ENCODE results near the gene KLHL35. TPM values are rescaled to one million over a fixed set of nuclear protein-coding genes. Genes with fewer than 3 reads are reported as not detected.
"Not testable (repeated sequence)": the region's sequence is repeated elsewhere in the genome, so short reads cannot be mapped to it uniquely, and the experiment has no call there.

Gene KLHL35
- total and polyA plus RNA-seq, 2 of the 4 experiments (the other 2 are of a cell fraction) = 1.6 to 3.3 TPM

DNA sequence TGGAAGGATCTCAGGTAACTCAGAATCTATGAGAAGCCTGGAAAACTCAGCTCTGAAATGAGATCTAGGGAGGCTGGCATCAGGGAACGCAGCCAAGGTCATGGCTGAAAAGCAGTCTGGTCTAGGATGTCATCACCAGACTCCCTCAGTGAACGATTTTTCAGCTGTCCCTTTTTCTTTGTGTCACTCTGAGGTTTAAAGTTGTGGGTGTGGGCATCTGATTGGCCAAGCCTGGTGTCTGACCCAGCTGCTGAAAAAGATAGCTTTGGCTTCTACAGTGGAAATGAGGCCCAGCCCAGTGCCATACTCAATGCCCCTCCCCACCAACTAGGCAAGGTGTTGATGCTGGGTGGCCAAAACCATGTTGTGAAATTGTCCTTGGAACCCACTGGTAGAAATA lies 19.1 kb downstream of the KLHL35 start:
- no peak overlapping the region for H3K4ac ChIP-seq (ENCODE audit: low read depth, low read length)

DNA sequence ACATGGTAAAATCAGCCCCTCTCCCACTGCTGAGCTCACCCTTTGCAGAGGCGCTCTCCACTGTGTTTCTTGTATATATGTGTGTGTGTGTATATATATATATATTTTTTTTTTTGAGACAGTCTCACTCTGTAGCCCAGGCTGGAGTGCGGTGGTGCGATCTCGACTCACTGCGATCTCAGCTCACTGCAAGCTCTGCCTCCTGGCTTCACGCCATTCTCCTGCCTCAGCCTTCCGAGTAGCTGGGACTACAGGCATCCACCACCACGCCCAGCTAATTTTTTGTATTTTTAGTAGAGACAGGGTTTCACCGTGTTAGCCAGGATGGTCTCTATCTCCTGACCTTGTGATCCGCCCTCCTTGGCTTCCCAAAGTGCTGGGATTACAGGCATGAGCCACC lies 19.9 kb downstream of the KLHL35 start:
- H4K8ac ChIP-seq (ENCODE audit: low read depth in 2 of 2, low read length in 2 of 2); H4K91ac ChIP-seq (ENCODE audit: insufficient read depth, low read depth, low read length); H2BK5ac ChIP-seq (ENCODE audit: low read depth, low read length, poor library complexity, severe bottlenecking); H3K4me3 ChIP-seq (ENCODE audit: insufficient read depth, low read depth, low read length); dilution Hi-C loops (cut with HindIII; ENCODE audit: low sequenced_read_pairs, unreplicated experiment); H2AK9ac ChIP-seq (replicated peaks; ENCODE audit: low read depth, low read length, poor library complexity); H3K4ac ChIP-seq (ENCODE audit: low read depth, low read length); H3K9me1 ChIP-seq (ENCODE audit: insufficient read depth, low read length); H3K4me1 ChIP-seq (ENCODE audit: control insufficient read depth, insufficient read depth, low read length); H3K23ac ChIP-seq (ENCODE audit: low read depth, low read length); H2BK20ac ChIP-seq (ENCODE audit: low read depth, low read length); H3K27me3 ChIP-seq (ENCODE audit: control insufficient read depth, insufficient read depth, low read length); H3K9me3 ChIP-seq (ENCODE audit: control insufficient read depth, insufficient read depth, low read length); in situ Hi-C loops (cut with MboI; ENCODE audit: low sequenced_read_pairs); H2BK15ac ChIP-seq (ENCODE audit: low read depth, low read length); H3K18ac ChIP-seq (ENCODE audit: low read depth, low read length); H2BK120ac ChIP-seq (ENCODE audit: low read depth, low read length); H2AFZ ChIP-seq (replicated peaks; ENCODE audit: low read length, poor library complexity); H3K56ac ChIP-seq (ENCODE audit: extremely low read depth, insufficient read depth, low read length); H3K4me2 ChIP-seq (ENCODE audit: low read depth, low read length); H2AK5ac ChIP-seq (ENCODE audit: low read depth, low read length); DNase-seq; POLR2A ChIA-PET (ENCODE audit: unreplicated experiment); BruUV-seq (replicated peaks); H3K9ac ChIP-seq (ENCODE audit: low read depth, low read length); H3K14ac ChIP-seq (replicated peaks; ENCODE audit: low read depth, low read length); ATAC-seq (ENCODE audit: low read depth); intact Hi-C loops (cut with micrococcal nuclease); H3K27ac ChIP-seq (ENCODE audit: insufficient read depth, low read length); H4K5ac ChIP-seq (ENCODE audit: low read depth, low read length): not testable (repeated sequence)
- peaks cover 18% of the 10 kb centered on the region for H4K20me1 ChIP-seq (ENCODE audit: insufficient read depth, low read length)
- H3K36me3 ChIP-seq (ENCODE audit: control insufficient read depth, insufficient read depth, low read length) = peaks cover 37% of the 10 kb centered on the region
- H3K79me1 ChIP-seq (ENCODE audit: low read depth in 1 of 2, low read length in 2 of 2) = peaks cover 13 to 47% of the 10 kb centered on the region in 2 experiments; a peak in 3 of 4 replicates
- no CpG with 5 or more reads among the region's 10 CpGs for WGBS, 2 experiments (ENCODE audit: extremely low coverage in 2 of 2, insufficient read length in 1 of 2)
- CTCF ChIA-PET = interaction anchor here (0.6 kb wide), 1 partner anchor 121 kb away, joined by 3 read pairs; no protein-coding TSS in a partner anchor

More for the DNA sequence above, 19.1 kb downstream of the KLHL35 start:
- no peak overlapping the region for H3K18ac ChIP-seq (ENCODE audit: low read depth, low read length)
- no peak overlapping the region for H4K5ac ChIP-seq (ENCODE audit: low read depth, low read length)
- H3K27me3 ChIP-seq (ENCODE audit: control insufficient read depth, insufficient read depth, low read length) = no peaks in the 10 kb centered on the region
- H2AK9ac ChIP-seq (replicated peaks; ENCODE audit: low read depth, low read length, poor library complexity) = no peak overlapping the region
- H4K8ac ChIP-seq (ENCODE audit: low read depth in 2 of 2, low read length in 2 of 2) = 0 out of 4 replicates have a peak overlapping the region, but pooled peaks of 1 of the 2 experiments have one; percentile 3
- H2BK120ac ChIP-seq (ENCODE audit: low read depth, low read length) = no peak overlapping the region
- TF ChIP-seq, protein P1, sequence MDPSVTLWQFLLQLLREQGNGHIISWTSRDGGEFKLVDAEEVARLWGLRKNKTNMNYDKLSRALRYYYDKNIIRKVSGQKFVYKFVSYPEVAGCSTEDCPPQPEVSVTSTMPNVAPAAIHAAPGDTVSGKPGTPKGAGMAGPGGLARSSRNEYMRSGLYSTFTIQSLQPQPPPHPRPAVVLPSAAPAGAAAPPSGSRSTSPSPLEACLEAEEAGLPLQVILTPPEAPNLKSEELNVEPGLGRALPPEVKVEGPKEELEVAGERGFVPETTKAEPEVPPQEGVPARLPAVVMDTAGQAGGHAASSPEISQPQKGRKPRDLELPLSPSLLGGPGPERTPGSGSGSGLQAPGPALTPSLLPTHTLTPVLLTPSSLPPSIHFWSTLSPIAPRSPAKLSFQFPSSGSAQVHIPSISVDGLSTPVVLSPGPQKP (IDR thresholded peaks at IDR 0.05; ENCODE audit: borderline replicate concordance, low read depth, low read length) = no peak
- TF ChIP-seq RFX5 (IDR thresholded peaks at IDR 0.05; ENCODE audit: low read depth, low read length) = no peak
- TF ChIP-seq, protein P2, sequence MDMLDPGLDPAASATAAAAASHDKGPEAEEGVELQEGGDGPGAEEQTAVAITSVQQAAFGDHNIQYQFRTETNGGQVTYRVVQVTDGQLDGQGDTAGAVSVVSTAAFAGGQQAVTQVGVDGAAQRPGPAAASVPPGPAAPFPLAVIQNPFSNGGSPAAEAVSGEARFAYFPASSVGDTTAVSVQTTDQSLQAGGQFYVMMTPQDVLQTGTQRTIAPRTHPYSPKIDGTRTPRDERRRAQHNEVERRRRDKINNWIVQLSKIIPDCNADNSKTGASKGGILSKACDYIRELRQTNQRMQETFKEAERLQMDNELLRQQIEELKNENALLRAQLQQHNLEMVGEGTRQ (IDR thresholded peaks at IDR 0.05; ENCODE audit: low read depth, low read length) = no peak
- no peaks in the 10 kb centered on the region for H3K9me3 ChIP-seq (ENCODE audit: control insufficient read depth, insufficient read depth, low read length)
- in situ Hi-C loops (cut with MboI; ENCODE audit: low sequenced_read_pairs) (no loop called here), dilution Hi-C loops (cut with HindIII; ENCODE audit: low sequenced_read_pairs, unreplicated experiment) (no loop called here), intact Hi-C loops (cut with micrococcal nuclease) (no loop called here)
- no peak overlapping the region; the same call in 1 of the 2 replicates for H3K14ac ChIP-seq (replicated peaks; ENCODE audit: low read depth, low read length)
- no peak overlapping the region for H2BK15ac ChIP-seq (ENCODE audit: low read depth, low read length)
- H2AFZ ChIP-seq (replicated peaks; ENCODE audit: low read length, poor library complexity) = no peak overlapping the region
- no peak overlapping the region for H3K4me3 ChIP-seq (ENCODE audit: insufficient read depth, low read depth, low read length)
- H2BK5ac ChIP-seq (ENCODE audit: low read depth, low read length, poor library complexity, severe bottlenecking) = no peak overlapping the region
- no peak overlapping the region for H3K27ac ChIP-seq (ENCODE audit: insufficient read depth, low read length)
- POLR2A ChIA-PET (ENCODE audit: unreplicated experiment) = interaction anchor here (0.6 kb wide), 1 partner anchor 96 kb away, joined by 4 read pairs; no protein-coding TSS in a partner anchor
- DNase-seq = no peak
- H3K4me1 ChIP-seq (ENCODE audit: control insufficient read depth, insufficient read depth, low read length) = peaks cover 9% of the 10 kb centered on the region
- CTCF ChIA-PET = interaction anchor here (0.6 kb wide), 1 partner anchor 121 kb away, joined by 3 read pairs; no protein-coding TSS in a partner anchor
- BruUV-seq (replicated peaks) = no TSS peak
- H3K36me3 ChIP-seq (ENCODE audit: control insufficient read depth, insufficient read depth, low read length) = peaks cover 33% of the 10 kb centered on the region
- H2BK20ac ChIP-seq (ENCODE audit: low read depth, low read length) = no peak overlapping the region
- H3K4me2 ChIP-seq (ENCODE audit: low read depth, low read length) = no peak overlapping the region
- H3K9me1 ChIP-seq (ENCODE audit: insufficient read depth, low read length) = peaks cover 11% of the 10 kb centered on the region; the same call in 1 of the 2 replicates
- no peak overlapping the region for H3K9ac ChIP-seq (ENCODE audit: low read depth, low read length)
- no peak overlapping the region for H3K56ac ChIP-seq (ENCODE audit: extremely low read depth, insufficient read depth, low read length)
- H2AK5ac ChIP-seq (ENCODE audit: low read depth, low read length) = no peak overlapping the region
- peaks cover 11% of the 10 kb centered on the region for H4K20me1 ChIP-seq (ENCODE audit: insufficient read depth, low read length)
- WGBS, 2 experiments (ENCODE audit: extremely low coverage in 2 of 2, insufficient read length in 1 of 2) = no CpG with 5 or more reads among the region's 2 CpGs
- no peak overlapping the region for H3K23ac ChIP-seq (ENCODE audit: low read depth, low read length)
- ATAC-seq (ENCODE audit: low read depth) = no peak
- H4K91ac ChIP-seq (ENCODE audit: insufficient read depth, low read depth, low read length) = no peak overlapping the region
- peaks cover 9 to 40% of the 10 kb centered on the region in 2 experiments; a peak in 3 of 4 replicates for H3K79me1 ChIP-seq (ENCODE audit: low read depth in 1 of 2, low read length in 2 of 2)

Measured in IMR-90 (cell line).